Liver (tissue), 9 donors: Measurements from ENCODE around the gene TPRN. TPM values are rescaled to one million over a fixed set of nuclear protein-coding genes. Genes with fewer than 3 reads are reported as not detected.

Source experiments
- DNase-seq: peaks from one replicate; pipeline ENCODE4 v3.0.0-alpha.2; 2017; ENCODE audit warnings: low spot score
- H3K27ac ChIP-seq, 2 donors: one replicate each; pipeline ENCODE4 v1.7.0; 2013; ENCODE audit warnings: inconsistent platforms in 2 of 2, low read length in 2 of 2, control low read depth in 1 of 2, low read depth in 1 of 2, mild to moderate bottlenecking in 1 of 2
- H3K27me3 ChIP-seq, 4 donors: one replicate each; pipeline versions ENCODE4 v1.6.1 to v1.7.0; 2013; ENCODE audit warnings: low read length in 3 of 4, inconsistent platforms in 1 of 4, mild to moderate bottlenecking in 1 of 4, moderate library complexity in 1 of 4; ENCODE audit not compliant: control insufficient read depth in 4 of 4, insufficient read depth in 4 of 4
- H3K36me3 ChIP-seq, 4 donors: one replicate each; pipeline versions ENCODE4 v1.6.1 to v1.7.0; 2013; ENCODE audit warnings: low read length in 3 of 4, mild to moderate bottlenecking in 3 of 4, low read depth in 1 of 4, moderate library complexity in 1 of 4; ENCODE audit not compliant: control insufficient read depth in 4 of 4, insufficient read depth in 3 of 4
- H3K4me1 ChIP-seq, 4 donors: one replicate each; pipeline versions ENCODE4 v1.6.1 to v1.7.0; 2013; ENCODE audit warnings: low read length in 3 of 4, mild to moderate bottlenecking in 3 of 4, moderate library complexity in 1 of 4; ENCODE audit not compliant: control insufficient read depth in 4 of 4, insufficient read depth in 4 of 4
- H3K4me3 ChIP-seq, 3 donors: one replicate each; pipeline versions ENCODE4 v1.6.1 to v1.7.0; 2013; ENCODE audit warnings: low read length in 3 of 3, control low read depth in 1 of 3, low read depth in 1 of 3, mild to moderate bottlenecking in 1 of 3
- H3K9ac ChIP-seq, 2 donors: one replicate each; pipeline ENCODE4 v1.7.0; 2013; ENCODE audit warnings: low read length in 2 of 2, mild to moderate bottlenecking in 2 of 2, moderate library complexity in 2 of 2, control low read depth in 1 of 2, low read depth in 1 of 2
- H3K9me3 ChIP-seq, 4 donors: one replicate each; pipeline versions ENCODE4 v1.6.1 to v1.7.0; 2013; ENCODE audit warnings: low read length in 3 of 4; ENCODE audit not compliant: control insufficient read depth in 4 of 4
- EGR1 ChIP-seq, 2 donors: IDR thresholded peaks; 2 replicates each; pipeline ENCODE4 v1.6.1; 2016 to 2018; ENCODE audit warnings: antibody characterized with exemption in 2 of 2, low read depth in 2 of 2
- FOXA2 ChIP-seq: IDR thresholded peaks from 2 replicates; pipeline ENCODE4 v1.6.1; 2016; ENCODE audit warnings: antibody characterized with exemption
- GABPA ChIP-seq, 2 donors: IDR thresholded peaks in 1 of 2; conservative IDR thresholded peaks in 1 of 2; 2 replicates each; pipeline ENCODE4 v1.6.1; 2016; ENCODE audit warnings: antibody characterized with exemption in 2 of 2, mild to moderate bottlenecking in 1 of 2, moderate library complexity in 1 of 2
- HNF4A ChIP-seq, 2 donors: conservative IDR thresholded peaks; 2 replicates each; pipeline ENCODE4 v1.6.1; 2016; ENCODE audit warnings: antibody characterized with exemption in 2 of 2, mild to moderate bottlenecking in 2 of 2
- JUND ChIP-seq, 2 donors: IDR thresholded peaks; 2 replicates each; pipeline ENCODE4 v1.6.1; 2016; ENCODE audit warnings: antibody characterized with exemption in 2 of 2
- MAX ChIP-seq: IDR thresholded peaks from 2 replicates; pipeline ENCODE4 v1.6.1; 2016; ENCODE audit warnings: antibody characterized with exemption
- NR2F2 ChIP-seq: IDR thresholded peaks from 2 replicates; pipeline ENCODE4 v1.6.1; 2016; ENCODE audit warnings: antibody characterized with exemption
- WGBS: extraction: QIAGEN DNeasy Blood & Tissue Kit; methylation state at CpG from one replicate; pipeline ENCODE4 v1.1.7; 2013; 5-methylcytosine and 5-hydroxymethylcytosine counted together
- polyA plus RNA-seq, 2 donors: library from polyadenylated mRNA; stranded (reverse) in 1 of 2; unstranded in 1 of 2; fragments of 200-250 nt in 1 of 2; fragments of >200 nt in 1 of 2; fragmentation: Nextera tagmentation in 1 of 2; extraction: Ambion mirVana in 1 of 2; gene quantifications; one replicate each; pipeline versions ENCODE4 v1.2.1 to v1.2.3, GENCODE V29; 2013 to 2015
- total RNA-seq, 2 donors: library from RNA; depleted of rRNA; stranded (reverse); fragments of >200 nt; gene quantifications; one replicate each; pipeline ENCODE4 v1.2.3, GENCODE V29; 2014
- TF ChIP-seq, protein P1 (sequence below): IDR thresholded peaks from 2 replicates; pipeline ENCODE4 v1.6.1; 2016; ENCODE audit warnings: antibody characterized with exemption
- TF ChIP-seq, protein P2 (sequence below): IDR thresholded peaks from 2 replicates; pipeline ENCODE4 v1.6.1; 2016; ENCODE audit warnings: antibody characterized with exemption
- TF ChIP-seq, protein P3 (sequence below): IDR thresholded peaks from 2 replicates; pipeline ENCODE4 v1.6.1; 2016; ENCODE audit warnings: antibody characterized with exemption, mild to moderate bottlenecking
- donor health status: healthy.
- donor health status: healthy.
- donor health status: healthy.
- donor health status: healthy.
- donor health status: healthy.

The TPRN gene
- total and polyA plus RNA-seq, 4 donors: 5.4 to 20.1 (median 11.1) TPM

DNA sequence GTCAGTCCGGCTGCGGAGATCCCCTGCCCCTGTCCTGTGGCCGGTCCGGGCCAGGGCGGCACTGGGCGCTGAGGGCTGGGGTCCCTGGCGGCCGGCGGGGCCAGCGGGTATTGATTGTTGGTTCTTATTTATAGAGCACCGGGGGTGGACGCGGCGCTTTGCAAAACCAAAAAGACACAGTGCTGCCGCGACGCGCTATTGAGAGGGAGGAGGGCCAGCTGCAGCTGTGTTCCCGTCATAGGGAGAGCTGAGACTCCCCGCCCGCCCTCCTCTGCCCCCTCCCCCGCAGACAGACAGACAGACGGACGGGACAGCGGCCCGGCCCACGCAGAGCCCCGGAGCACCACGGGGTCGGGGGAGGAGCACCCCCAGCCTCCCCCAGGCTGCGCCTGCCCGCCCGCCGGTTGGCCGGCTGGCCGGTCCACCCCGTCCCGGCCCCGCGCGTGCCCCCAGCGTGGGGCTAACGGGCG lies 33.2 kb downstream of the TPRN start (continued):
- no peak for TF ChIP-seq EGR1 (IDR thresholded peaks at IDR 0.05; ENCODE audit: low read depth in 2 of 2)
- TF ChIP-seq, protein P1, sequence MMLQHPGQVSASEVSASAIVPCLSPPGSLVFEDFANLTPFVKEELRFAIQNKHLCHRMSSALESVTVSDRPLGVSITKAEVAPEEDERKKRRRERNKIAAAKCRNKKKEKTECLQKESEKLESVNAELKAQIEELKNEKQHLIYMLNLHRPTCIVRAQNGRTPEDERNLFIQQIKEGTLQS: no peak
- TF ChIP-seq JUND (IDR thresholded peaks at IDR 0.05): no peak
- TF ChIP-seq FOXA2: no peak

- H3K9me3 ChIP-seq: no peaks in the 10 kb centered on the region
- no peak overlapping the region for H3K4me3 ChIP-seq
- H3K27ac ChIP-seq: no peak overlapping the region
- no peak overlapping the region for H3K9ac ChIP-seq
- DNase-seq: no peak
- 70% methylated on average over 22 of the region's 22 CpGs for WGBS
- H3K36me3 ChIP-seq: no peaks in the 10 kb centered on the region
- peaks cover 7 to 36% (median 15%) of the 10 kb centered on the region in 4 donors for H3K27me3 ChIP-seq
- H3K4me1 ChIP-seq: peaks cover 18 to 33% (median 22%) of the 10 kb centered on the region in 4 donors
- TF ChIP-seq NR2F2: no peak
Observed at GRCh38 chr9:137166380-137167229, 33.9 kb downstream of the TPRN start.

GRCh38 chr9:137165250-137165836 lies 35.2 kb downstream of the TPRN start:
- Histone ChIP-seq H3K9me3 (no peaks in the 10 kb centered on the region), H3K27me3 (peaks cover 5 to 36% (median 15%) of the 10 kb centered on the region in 4 donors), H3K4me3 (no peak overlapping the region), H3K27ac (no peak overlapping the region), H3K4me1 (peaks cover 18 to 33% (median 22%) of the 10 kb centered on the region in 4 donors), H3K9ac (no peak overlapping the region), H3K36me3 (no peaks in the 10 kb centered on the region)
- TF ChIP-seq NR2F2: no peak
- TF ChIP-seq, protein P2, sequence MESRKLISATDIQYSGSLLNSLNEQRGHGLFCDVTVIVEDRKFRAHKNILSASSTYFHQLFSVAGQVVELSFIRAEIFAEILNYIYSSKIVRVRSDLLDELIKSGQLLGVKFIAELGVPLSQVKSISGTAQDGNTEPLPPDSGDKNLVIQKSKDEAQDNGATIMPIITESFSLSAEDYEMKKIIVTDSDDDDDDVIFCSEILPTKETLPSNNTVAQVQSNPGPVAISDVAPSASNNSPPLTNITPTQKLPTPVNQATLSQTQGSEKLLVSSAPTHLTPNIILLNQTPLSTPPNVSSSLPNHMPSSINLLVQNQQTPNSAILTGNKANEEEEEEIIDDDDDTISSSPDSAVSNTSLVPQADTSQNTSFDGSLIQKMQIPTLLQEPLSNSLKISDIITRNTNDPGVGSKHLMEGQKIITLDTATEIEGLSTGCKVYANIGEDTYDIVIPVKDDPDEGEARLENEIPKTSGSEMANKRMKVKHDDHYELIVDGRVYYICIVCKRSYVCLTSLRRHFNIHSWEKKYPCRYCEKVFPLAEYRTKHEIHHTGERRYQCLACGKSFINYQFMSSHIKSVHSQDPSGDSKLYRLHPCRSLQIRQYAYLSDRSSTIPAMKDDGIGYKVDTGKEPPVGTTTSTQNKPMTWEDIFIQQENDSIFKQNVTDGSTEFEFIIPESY: no peak
- no peak for TF ChIP-seq GABPA (IDR thresholded peaks at IDR 0.05 in 1 of 2, conservative IDR thresholded peaks at IDR 0.05 in 1 of 2)
- TF ChIP-seq HNF4A (conservative IDR thresholded peaks at IDR 0.05): no peak
- TF ChIP-seq, protein P1: no peak
- TF ChIP-seq, protein P3, sequence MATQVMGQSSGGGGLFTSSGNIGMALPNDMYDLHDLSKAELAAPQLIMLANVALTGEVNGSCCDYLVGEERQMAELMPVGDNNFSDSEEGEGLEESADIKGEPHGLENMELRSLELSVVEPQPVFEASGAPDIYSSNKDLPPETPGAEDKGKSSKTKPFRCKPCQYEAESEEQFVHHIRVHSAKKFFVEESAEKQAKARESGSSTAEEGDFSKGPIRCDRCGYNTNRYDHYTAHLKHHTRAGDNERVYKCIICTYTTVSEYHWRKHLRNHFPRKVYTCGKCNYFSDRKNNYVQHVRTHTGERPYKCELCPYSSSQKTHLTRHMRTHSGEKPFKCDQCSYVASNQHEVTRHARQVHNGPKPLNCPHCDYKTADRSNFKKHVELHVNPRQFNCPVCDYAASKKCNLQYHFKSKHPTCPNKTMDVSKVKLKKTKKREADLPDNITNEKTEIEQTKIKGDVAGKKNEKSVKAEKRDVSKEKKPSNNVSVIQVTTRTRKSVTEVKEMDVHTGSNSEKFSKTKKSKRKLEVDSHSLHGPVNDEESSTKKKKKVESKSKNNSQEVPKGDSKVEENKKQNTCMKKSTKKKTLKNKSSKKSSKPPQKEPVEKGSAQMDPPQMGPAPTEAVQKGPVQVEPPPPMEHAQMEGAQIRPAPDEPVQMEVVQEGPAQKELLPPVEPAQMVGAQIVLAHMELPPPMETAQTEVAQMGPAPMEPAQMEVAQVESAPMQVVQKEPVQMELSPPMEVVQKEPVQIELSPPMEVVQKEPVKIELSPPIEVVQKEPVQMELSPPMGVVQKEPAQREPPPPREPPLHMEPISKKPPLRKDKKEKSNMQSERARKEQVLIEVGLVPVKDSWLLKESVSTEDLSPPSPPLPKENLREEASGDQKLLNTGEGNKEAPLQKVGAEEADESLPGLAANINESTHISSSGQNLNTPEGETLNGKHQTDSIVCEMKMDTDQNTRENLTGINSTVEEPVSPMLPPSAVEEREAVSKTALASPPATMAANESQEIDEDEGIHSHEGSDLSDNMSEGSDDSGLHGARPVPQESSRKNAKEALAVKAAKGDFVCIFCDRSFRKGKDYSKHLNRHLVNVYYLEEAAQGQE: no peak
- no peak for TF ChIP-seq MAX
- DNase-seq: no peak
- 80% methylated on average over 32 of the region's 32 CpGs for WGBS
